Activated T-helper 2 cell treated with anti-CD3 and anti-CD28 coated beads, Interferon-gamma antibody, Interleukin-2, Interleukin-4, amounts not matched to agents 10 μg/mL and 5 μg/mL and 100 μg/mL, durations not matched to agents 14 hours and 24 hours and 36 hours (primary cell): ENCODE data around the gene CA7. TPM values are rescaled to one million over a fixed set of nuclear protein-coding genes. Genes with fewer than 3 reads are reported as not detected.

Experiments used
- DNase-seq: peaks from one replicate; pipeline ENCODE4 v3.0.0; 2021; ENCODE audit warnings: low spot score
- H3K27ac Mint-ChIP-seq: one replicate; pipeline ENCODE4 v1.8.0; 2021; ENCODE audit warnings: mixed read lengths
- H3K27me3 Mint-ChIP-seq: one replicate; pipeline ENCODE4 v1.8.0; 2021; ENCODE audit warnings: low read depth, mixed read lengths
- H3K36me3 Mint-ChIP-seq: one replicate; pipeline ENCODE4 v1.8.0; 2021; ENCODE audit warnings: low read depth, mixed read lengths
- H3K4me1 Mint-ChIP-seq: one replicate; pipeline ENCODE4 v1.8.0; 2021; ENCODE audit warnings: low read depth, mixed read lengths
- H3K4me3 Mint-ChIP-seq: one replicate; pipeline ENCODE4 v1.8.0; 2021; ENCODE audit warnings: low read depth, mild to moderate bottlenecking, moderate library complexity, mixed read lengths
- H3K9me3 Mint-ChIP-seq: one replicate; pipeline ENCODE4 v1.8.0; 2021; ENCODE audit warnings: mixed read lengths
- intact Hi-C: fragments of 100-400 bp; cut with micrococcal nuclease; formaldehyde crosslinking; loops from one replicate; pipeline ENCODE4 v1.15.1; 2023
- total RNA-seq: library from RNA; stranded (reverse); gene quantifications from 2 replicates; pipeline ENCODE4 v1.2.3, GENCODE V29; 2022

CA7 gene
- total RNA-seq, 1 donor from 2014 or later: 0.59 TPM

DNA sequence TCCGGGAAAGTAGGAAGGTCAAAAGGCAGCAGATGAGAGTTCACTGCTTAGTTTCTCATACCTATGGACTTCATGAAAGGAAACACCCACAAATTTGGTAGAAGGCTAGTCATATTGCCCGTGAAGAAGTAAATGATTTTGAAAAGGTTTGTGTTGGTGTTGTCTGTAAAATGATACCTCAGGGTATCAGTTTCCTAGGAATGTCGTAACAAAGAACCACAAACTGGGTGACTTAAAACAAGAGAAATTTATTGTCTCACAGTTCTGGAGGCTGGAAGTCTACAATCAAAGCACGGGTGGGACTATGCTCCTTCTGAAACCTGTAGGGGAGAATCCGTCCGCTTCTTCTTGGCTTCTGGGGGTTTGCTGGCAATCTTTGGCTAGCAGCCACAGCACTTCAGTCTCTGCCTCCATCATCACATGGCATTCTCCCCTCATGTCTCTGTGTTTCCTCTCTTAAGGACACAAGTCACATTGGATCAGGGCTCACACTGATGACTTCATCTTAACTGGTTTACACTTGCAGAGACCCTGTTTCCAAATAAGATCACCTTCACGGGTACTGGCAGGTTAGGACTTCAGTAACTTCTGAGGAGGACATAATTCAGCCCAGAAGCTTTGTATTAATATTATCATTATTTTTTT, 11.4 kb upstream of the CA7 start:
- no peak overlapping the region for H3K27ac Mint-ChIP-seq
- H3K4me1 Mint-ChIP-seq: peaks cover 17% of the 10 kb centered on the region
- H3K9me3 Mint-ChIP-seq: no peaks in the 10 kb centered on the region
- peaks cover 14% of the 10 kb centered on the region for H3K36me3 Mint-ChIP-seq
- H3K4me3 Mint-ChIP-seq: no peak overlapping the region
- DNase-seq: no peak
- intact Hi-C loops: loop anchor here (5.0 kb wide), 1 partner anchor 95 kb away; the partner anchor contains the start of gene RRAD
- no peaks in the 10 kb centered on the region for H3K27me3 Mint-ChIP-seq

DNA sequence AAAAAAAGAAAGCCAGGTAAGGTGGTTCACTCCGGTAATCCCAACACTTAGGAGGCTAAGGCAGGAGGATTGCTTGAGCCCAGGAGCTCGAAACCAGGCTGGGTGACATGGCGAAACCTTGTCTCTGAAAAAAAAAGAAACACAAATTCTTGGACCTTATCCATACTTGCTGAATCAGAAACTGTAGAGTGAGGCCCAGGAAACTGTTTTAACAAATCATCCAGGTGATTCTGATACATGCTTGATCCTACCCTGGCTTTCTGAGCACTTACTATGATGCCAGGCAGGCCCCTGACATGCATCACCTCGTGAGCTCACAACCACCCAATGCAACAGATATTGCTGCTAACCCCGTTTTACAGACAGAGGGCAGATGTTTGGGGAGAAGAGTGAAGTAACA, 9.5 kb upstream of the CA7 start:
- Mint-ChIP-seq H3K27me3 (peaks cover 13% of the 10 kb centered on the region), H3K36me3 (no peaks in the 10 kb centered on the region), H3K9me3 (no peaks in the 10 kb centered on the region), H3K27ac (no peak overlapping the region), H3K4me1 (peaks cover 5% of the 10 kb centered on the region), H3K4me3 (no peak overlapping the region)
- intact Hi-C loops: loop anchor here (5.0 kb wide), 1 partner anchor 93 kb away; the partner anchor contains the start of gene RRAD
- no peak for DNase-seq

DNA sequence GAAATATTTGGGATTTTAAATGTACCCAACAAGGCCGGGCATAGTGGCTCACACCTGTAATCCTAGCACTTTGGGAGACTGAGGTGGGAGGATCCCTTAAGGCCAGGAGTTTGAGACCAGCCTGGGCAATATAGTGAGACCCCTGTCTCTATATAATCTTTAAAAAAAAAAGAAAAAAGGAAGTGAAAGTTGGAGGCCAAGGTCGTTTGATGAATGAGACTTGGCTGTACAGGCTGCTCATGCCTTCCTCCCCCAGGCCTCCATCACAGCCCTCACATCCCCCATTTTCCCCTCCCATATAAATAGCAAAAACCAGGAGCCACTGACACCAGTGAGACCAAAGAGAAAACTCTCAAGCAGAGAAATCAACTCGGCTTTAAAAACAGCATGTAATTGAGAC, 3.3 kb upstream of the CA7 start:
- Mint-ChIP-seq H3K36me3 (no peaks in the 10 kb centered on the region), H3K27me3 (peaks cover 39% of the 10 kb centered on the region), H3K27ac (no peak overlapping the region), H3K9me3 (no peaks in the 10 kb centered on the region), H3K4me1 (peaks cover 2% of the 10 kb centered on the region), H3K4me3 (no peak overlapping the region)
- no peak for DNase-seq
- intact Hi-C loops: no loop called here

DNA sequence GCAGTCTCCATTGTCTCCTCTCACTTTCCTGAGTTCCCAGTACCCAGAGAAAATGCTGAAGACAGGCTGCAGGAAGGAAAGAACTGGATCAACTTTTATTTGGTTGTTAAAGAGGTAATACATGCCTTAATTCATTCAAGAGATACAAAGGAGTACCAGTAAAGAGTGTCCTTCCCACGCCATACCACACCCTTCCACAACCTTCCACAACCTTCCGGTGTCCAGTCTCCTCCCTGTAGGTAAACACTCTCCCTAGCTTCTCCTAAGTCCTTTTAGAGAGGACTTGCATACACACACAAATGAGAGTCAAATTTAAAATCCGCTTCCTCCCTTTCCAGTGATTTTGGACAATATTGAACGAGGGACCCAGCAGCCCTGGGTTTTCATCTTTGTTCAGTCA, 2.8 kb upstream of the CA7 start:
- Mint-ChIP-seq H3K27me3 (peaks cover 43% of the 10 kb centered on the region), H3K36me3 (no peaks in the 10 kb centered on the region), H3K4me1 (peaks cover 6% of the 10 kb centered on the region), H3K4me3 (no peak overlapping the region), H3K9me3 (no peaks in the 10 kb centered on the region), H3K27ac (no peak overlapping the region)
- no peak for DNase-seq
- intact Hi-C loops: no loop called here

DNA sequence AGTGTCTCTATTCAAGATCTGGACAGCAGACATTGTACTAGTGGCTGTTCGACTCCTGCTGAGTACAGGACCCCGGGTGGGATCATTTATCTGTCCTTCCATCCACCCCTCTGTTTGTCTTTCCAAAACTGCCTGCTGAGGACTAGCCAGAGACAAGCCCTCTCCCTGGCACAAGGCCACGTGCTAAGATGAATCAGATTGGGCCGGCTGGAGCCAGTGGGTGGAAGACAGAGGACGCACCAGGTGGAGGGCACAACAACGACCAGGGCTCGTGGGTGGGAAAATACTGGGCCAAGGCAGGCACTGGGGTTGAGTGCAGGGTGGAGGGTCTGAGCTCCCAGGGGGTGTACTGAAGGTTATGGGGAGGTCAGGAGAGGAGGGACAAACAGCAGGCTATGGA, 1.4 kb upstream of the CA7 start:
- H3K9me3 Mint-ChIP-seq: no peaks in the 10 kb centered on the region
- H3K27me3 Mint-ChIP-seq: peaks cover 46% of the 10 kb centered on the region
- H3K4me3 Mint-ChIP-seq: no peak overlapping the region

DNA sequence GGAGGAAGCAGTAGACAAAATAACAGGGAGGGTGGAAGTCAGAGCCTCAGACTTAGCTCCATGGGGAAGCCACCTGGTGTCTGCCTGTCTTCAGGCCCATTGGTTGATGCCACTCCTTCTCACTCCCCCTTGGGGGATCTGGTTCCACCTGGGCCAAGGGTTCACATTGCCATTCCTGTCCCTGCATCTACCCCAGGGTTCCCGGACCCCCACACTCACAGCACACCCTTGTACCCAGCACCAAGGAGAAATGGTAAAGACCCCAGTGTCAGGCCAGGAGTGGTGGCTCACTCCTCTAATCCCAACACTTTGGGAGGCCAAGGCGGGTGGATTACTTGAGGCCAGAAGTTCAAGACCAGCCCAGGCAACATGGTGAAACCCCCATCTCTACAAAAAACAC, 1.0 kb upstream of the CA7 start:
- Mint-ChIP-seq H3K36me3 (no peaks in the 10 kb centered on the region), H3K27ac (no peak overlapping the region), H3K27me3 (peaks cover 45% of the 10 kb centered on the region), H3K4me3 (no peak overlapping the region), H3K9me3 (no peaks in the 10 kb centered on the region), H3K4me1 (peaks cover 18% of the 10 kb centered on the region)
- intact Hi-C loops: no loop called here
- no peak for DNase-seq

More for the DNA sequence above, 1.4 kb upstream of the CA7 start:
- no peak for DNase-seq
- H3K4me1 Mint-ChIP-seq: peaks cover 13% of the 10 kb centered on the region
- H3K36me3 Mint-ChIP-seq: no peaks in the 10 kb centered on the region
- no peak overlapping the region for H3K27ac Mint-ChIP-seq
- intact Hi-C loops: no loop called here

DNA sequence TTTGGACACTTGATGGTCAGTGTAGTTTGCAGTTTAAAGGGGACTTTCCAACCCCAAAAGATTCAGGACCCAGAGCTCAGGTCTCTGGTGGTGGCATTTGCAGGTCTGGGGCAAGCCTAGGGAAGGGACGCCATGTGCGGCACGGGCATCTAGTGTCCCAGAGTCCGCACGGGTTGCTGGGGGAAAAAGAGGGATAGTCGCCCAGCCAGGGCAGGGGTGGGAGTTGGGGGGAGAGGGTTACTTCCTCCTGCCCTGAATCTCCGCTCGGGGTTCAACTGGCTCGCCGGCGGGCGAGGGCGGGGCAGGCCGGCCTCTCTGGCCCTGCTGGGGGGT, 239 bp upstream of the CA7 start:
- Mint-ChIP-seq H3K4me3 (peak overlapping the region; percentile 70), H3K27ac (no peak overlapping the region), H3K27me3 (peaks cover 37% of the 10 kb centered on the region)

DNA sequence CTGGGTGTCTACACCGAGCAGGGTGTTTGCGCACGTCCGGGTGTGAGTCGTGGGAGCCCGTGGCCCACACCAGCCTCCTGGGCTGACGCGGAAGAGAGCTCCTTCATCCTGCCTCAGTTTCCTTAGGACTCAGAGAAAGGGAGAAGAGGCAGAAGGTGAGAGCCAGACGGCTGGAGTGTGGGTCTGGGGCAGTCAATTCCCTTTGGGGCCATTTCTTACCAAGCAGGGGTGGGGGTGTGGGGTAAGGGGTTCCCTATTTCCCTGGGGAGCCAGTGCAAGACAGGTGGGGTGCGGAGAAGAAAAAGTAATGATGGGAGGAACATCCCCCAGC, 831 bp downstream of the CA7 start:
- Mint-ChIP-seq H3K27me3 (peaks cover 30% of the 10 kb centered on the region), H3K27ac (no peak overlapping the region), H3K36me3 (no peaks in the 10 kb centered on the region), H3K4me3 (peak overlapping the region; percentile 18), H3K9me3 (no peaks in the 10 kb centered on the region), H3K4me1 (peaks cover 22% of the 10 kb centered on the region)
- intact Hi-C loops: no loop called here
- no peak for DNase-seq

More for the DNA sequence above, 239 bp upstream of the CA7 start:
- H3K9me3 Mint-ChIP-seq: no peaks in the 10 kb centered on the region
- intact Hi-C loops: no loop called here
- no peak for DNase-seq
- peaks cover 22% of the 10 kb centered on the region for H3K4me1 Mint-ChIP-seq
- no peaks in the 10 kb centered on the region for H3K36me3 Mint-ChIP-seq

DNA sequence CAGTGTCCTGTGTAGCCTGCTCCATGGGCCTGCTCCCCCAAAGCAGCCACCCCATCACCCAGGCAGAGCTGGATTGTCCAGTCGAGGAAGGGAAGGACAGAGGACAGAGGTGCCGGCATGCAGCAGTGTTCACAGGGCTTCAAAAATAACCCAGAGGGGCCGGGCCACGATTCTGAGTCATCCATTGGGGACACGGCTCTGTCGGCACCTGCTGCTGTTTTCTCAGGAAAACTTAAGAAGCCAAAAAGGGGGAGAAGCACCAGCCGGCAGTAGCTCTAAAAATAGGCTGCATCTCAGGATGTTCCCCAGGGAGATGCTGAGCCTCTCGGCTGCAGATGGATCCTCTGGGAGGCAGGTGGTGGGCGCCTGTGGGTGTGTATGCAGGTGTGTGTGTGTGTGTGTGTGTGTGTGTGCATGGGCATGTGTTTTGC, 1.6 kb downstream of the CA7 start:
- H3K9me3 Mint-ChIP-seq: no peaks in the 10 kb centered on the region
- no peak overlapping the region for H3K4me3 Mint-ChIP-seq
- H3K36me3 Mint-ChIP-seq: no peaks in the 10 kb centered on the region
- no peak overlapping the region for H3K27ac Mint-ChIP-seq
- no peak for DNase-seq
- intact Hi-C loops: no loop called here
- peaks cover 30% of the 10 kb centered on the region for H3K27me3 Mint-ChIP-seq
- peaks cover 22% of the 10 kb centered on the region for H3K4me1 Mint-ChIP-seq

DNA sequence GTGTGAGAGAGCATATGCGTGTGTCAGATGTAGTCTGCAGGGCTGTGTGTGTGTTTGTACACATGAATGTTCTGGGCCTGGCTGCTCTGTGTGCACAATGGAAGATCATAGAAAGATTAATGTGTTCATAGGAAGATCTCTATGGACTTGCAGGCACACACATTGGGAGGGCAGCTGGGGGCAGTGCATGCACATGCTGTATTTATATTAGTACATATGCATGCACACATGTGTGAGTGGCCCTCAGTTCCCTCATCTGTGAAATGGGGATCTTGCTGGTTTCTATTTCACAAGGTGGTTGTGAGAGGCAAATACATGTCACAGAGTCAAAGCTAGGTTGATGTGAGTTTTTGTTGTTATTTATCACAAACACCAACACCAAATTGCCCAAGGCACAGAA, 2.1 kb downstream of the CA7 start:
- H3K4me1 Mint-ChIP-seq: peaks cover 22% of the 10 kb centered on the region
- H3K9me3 Mint-ChIP-seq: no peaks in the 10 kb centered on the region
- intact Hi-C loops: no loop called here
- no peak overlapping the region for H3K27ac Mint-ChIP-seq
- H3K27me3 Mint-ChIP-seq: peaks cover 30% of the 10 kb centered on the region
- H3K36me3 Mint-ChIP-seq: no peaks in the 10 kb centered on the region
- no peak overlapping the region for H3K4me3 Mint-ChIP-seq
- DNase-seq: no peak

DNA sequence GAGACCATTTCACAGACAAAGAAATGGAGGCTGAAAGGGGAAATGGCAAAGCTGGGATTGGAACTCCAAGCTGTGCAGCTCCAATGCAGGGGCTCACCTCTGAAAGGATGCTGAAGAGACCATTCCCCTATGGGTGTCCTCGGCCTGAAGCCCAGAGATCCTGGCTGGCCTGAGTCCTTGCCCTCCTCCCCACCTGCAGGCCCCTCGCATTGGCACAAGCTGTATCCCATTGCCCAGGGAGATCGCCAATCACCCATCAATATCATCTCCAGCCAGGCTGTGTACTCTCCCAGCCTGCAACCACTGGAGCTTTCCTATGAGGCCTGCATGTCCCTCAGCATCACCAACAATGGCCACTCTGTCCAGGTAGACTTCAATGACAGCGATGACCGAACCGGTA, 2.6 kb downstream of the CA7 start:
- intact Hi-C loops: no loop called here
- Mint-ChIP-seq H3K9me3 (no peaks in the 10 kb centered on the region), H3K27ac (no peak overlapping the region), H3K4me3 (no peak overlapping the region), H3K4me1 (peaks cover 22% of the 10 kb centered on the region), H3K36me3 (no peaks in the 10 kb centered on the region), H3K27me3 (peaks cover 30% of the 10 kb centered on the region)
- DNase-seq: no peak

DNA sequence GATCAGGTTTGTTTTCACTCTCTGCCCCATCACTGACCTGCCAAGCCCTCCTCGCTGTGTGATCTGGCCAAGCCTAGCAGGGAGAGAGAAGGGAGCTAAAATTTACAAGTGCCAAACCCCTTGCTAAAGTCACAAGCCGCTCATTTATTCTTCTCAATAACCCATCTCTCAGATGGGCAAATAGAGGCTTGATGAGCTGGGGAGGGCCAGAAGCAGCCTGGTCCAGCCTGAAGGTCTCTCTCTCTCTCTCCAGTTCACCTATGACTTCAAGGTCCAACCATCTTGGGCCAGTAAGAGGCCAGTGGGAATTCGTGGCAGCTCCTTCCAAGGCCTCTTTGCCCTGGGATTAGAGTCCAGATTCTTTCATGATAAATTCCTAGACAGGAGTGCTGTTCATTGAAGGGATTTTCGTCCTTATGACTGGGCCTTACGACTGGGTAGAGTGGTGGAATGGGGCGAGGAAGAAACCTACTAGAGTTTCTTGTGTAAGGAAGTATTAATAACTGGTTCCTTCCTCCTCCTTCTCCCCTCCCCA, 3.4 kb downstream of the CA7 start:
- no peak overlapping the region for H3K4me3 Mint-ChIP-seq
- intact Hi-C loops: no loop called here
- peak overlapping the region; percentile 29 for H3K27ac Mint-ChIP-seq
- peaks cover 22% of the 10 kb centered on the region for H3K4me1 Mint-ChIP-seq
- no peaks in the 10 kb centered on the region for H3K9me3 Mint-ChIP-seq
- H3K27me3 Mint-ChIP-seq: peaks cover 28% of the 10 kb centered on the region
- DNase-seq: no peak
- H3K36me3 Mint-ChIP-seq: no peaks in the 10 kb centered on the region

DNA sequence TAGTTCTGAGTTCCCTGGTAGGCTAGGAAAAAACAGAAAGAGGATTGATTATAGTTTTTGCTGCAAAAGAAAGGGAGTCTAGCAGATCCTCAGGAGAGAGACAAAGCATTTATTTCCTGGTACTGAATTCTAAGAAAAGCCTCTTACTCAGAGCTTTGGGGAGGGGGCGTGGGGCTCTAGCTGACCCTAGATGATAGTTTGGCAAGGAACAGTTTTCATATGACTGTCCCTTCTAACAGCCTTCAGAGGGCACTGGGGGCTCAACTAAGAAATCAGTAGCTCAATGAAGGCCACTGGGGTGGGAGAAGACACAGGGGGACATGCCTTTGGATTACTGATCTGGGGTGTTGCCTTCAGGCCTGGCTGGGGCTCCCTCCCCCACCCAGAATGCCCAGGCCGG, 4.0 kb downstream of the CA7 start:
- no peak for DNase-seq
- intact Hi-C loops: no loop called here

DNA sequence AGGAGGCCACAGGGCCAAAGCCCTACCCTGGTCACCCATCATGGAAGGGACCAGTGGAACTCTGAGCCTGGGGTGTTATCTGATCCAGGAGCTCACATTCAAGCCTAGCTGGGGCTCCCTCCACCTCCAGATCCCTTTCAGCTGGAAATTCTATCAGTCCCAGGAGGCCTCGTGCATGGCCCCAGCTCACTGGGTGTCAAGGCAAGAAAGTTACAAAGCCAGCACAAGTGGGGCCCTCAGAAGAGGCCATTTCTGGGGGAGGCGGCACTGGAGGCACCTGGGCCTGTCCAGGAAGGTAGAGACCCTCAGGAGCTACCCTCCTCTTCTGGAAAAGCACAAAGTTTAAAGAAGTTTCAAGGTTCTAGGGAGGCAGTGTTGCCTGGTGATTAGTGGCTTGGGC, 4.8 kb downstream of the CA7 start:
- intact Hi-C loops: no loop called here
- no peak for DNase-seq
- Mint-ChIP-seq H3K27ac (no peak overlapping the region), H3K9me3 (no peaks in the 10 kb centered on the region), H3K4me1 (peaks cover 22% of the 10 kb centered on the region), H3K27me3 (peaks cover 18% of the 10 kb centered on the region), H3K36me3 (no peaks in the 10 kb centered on the region), H3K4me3 (no peak overlapping the region)

More for the DNA sequence above, 4.0 kb downstream of the CA7 start:
- Mint-ChIP-seq H3K4me1 (peaks cover 22% of the 10 kb centered on the region), H3K9me3 (no peaks in the 10 kb centered on the region), H3K36me3 (no peaks in the 10 kb centered on the region), H3K27ac (peak overlapping the region; percentile 29), H3K4me3 (no peak overlapping the region), H3K27me3 (peaks cover 27% of the 10 kb centered on the region)
